Measurements from ENCODE around the gene DDR2.

DNA sequence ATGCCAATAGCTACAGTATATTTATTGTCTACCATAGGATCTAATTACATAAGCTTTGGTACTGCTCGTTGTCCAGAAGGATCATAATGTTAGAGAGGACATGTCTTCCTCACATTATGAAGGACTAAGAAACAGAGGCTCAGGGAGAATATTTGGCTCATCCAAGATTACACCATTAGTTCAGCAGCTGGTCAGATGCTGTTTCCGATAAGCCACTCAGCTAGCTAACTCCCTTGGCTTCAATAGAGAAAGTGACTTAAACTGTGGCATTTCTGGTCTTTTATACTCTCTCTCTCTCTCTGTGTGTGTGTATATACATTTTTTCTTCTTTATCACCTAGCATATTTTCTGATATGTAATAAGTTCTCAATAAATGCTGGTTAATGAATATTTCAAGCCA lies 70.4 kb downstream of the DDR2 start:
- TF ChIP-seq, protein P1, sequence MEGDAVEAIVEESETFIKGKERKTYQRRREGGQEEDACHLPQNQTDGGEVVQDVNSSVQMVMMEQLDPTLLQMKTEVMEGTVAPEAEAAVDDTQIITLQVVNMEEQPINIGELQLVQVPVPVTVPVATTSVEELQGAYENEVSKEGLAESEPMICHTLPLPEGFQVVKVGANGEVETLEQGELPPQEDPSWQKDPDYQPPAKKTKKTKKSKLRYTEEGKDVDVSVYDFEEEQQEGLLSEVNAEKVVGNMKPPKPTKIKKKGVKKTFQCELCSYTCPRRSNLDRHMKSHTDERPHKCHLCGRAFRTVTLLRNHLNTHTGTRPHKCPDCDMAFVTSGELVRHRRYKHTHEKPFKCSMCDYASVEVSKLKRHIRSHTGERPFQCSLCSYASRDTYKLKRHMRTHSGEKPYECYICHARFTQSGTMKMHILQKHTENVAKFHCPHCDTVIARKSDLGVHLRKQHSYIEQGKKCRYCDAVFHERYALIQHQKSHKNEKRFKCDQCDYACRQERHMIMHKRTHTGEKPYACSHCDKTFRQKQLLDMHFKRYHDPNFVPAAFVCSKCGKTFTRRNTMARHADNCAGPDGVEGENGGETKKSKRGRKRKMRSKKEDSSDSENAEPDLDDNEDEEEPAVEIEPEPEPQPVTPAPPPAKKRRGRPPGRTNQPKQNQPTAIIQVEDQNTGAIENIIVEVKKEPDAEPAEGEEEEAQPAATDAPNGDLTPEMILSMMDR (IDR thresholded peaks at IDR 0.05): no peak
- TF ChIP-seq POLR2A (IDR thresholded peaks at IDR 0.05): no peak
